ENCODE measurements around the gene RACGAP1. TPM values are rescaled to one million over a fixed set of nuclear protein-coding genes. Genes with fewer than 3 reads are reported as not detected.
A peak's percentile ranks its signal among the peaks of the same experiment; 100 is the strongest.

RACGAP1 gene
- polyA plus RNA-seq, 1 of the 3 experiments (the other 2 are of a cell fraction): 21.5 TPM

GRCh38 chr12:50038336-50038735, 13.0 kb upstream of the RACGAP1 start:
- no peaks in the 10 kb centered on the region for H3K9me2 ChIP-seq
- no peak overlapping the region for H3K4me2 ChIP-seq
- no peak overlapping the region for H3K4me3 ChIP-seq (ENCODE audit: low read depth in 2 of 2, low read length in 1 of 2)
- no peaks in the 10 kb centered on the region for H3K36me3 ChIP-seq (replicated peaks in 1 of 2; ENCODE audit: control insufficient read depth in 1 of 2, insufficient read depth in 2 of 2, low read length in 1 of 2)
- no peaks in the 10 kb centered on the region for H3K27me3 ChIP-seq (ENCODE audit: insufficient read depth)
- H3K9me3 ChIP-seq: no peaks in the 10 kb centered on the region
- WGBS (ENCODE audit: low lambda C conversion rate): 78% methylated on average over 4 of the region's 4 CpGs
- no peak overlapping the region for H2AFZ ChIP-seq (ENCODE audit: low read depth)
- no peak for DNase-seq
- H3K27ac ChIP-seq (ENCODE audit: low read depth in 2 of 2, low read length in 1 of 2): no peak overlapping the region
- H3K79me2 ChIP-seq (ENCODE audit: insufficient read depth): no peaks in the 10 kb centered on the region
- ChIA-PET CTCF (interaction anchor here (1.3 to 10.5 kb wide), 21 partner anchors 9 to 276 kb away, joined by 3 to 110 read pairs (median 13); partner anchors contain the start of genes AQP6 and RACGAP1), POLR2A (interaction anchor here (1.3 kb wide), 1 partner anchor 60 kb away, joined by 5 read pairs; no protein-coding TSS in a partner anchor)
- TF ChIP-seq TAF1 (IDR thresholded peaks at IDR 0.05; ENCODE audit: borderline replicate concordance, low read depth, low read length): no peak
- no peak for TF ChIP-seq CHD2 (IDR thresholded peaks at IDR 0.05; ENCODE audit: low read length, partially characterized antibody)
- H3K9ac ChIP-seq: no peak overlapping the region
- H4K20me1 ChIP-seq (ENCODE audit: insufficient read depth): no peaks in the 10 kb centered on the region
- no peaks in the 10 kb centered on the region for H3F3A ChIP-seq (replicated peaks; ENCODE audit: insufficient read depth)
- H3K4me1 ChIP-seq (ENCODE audit: control insufficient read depth in 1 of 2, insufficient read depth in 2 of 2, low read depth in 1 of 2, low read length in 1 of 2): peaks cover 0 to 3% of the 10 kb centered on the region in 2 experiments; a peak in 1 of 4 replicates

GRCh38 chr12:50032854-50033581, 7.7 kb upstream of the RACGAP1 start:
- 94% methylated on average over 37 of the region's 37 CpGs for WGBS (ENCODE audit: low lambda C conversion rate)
- Histone ChIP-seq H3K27me3 (ENCODE audit: insufficient read depth) (no peaks in the 10 kb centered on the region), H3K9me2 (no peaks in the 10 kb centered on the region), H3K4me1 (ENCODE audit: control insufficient read depth in 1 of 2, insufficient read depth in 2 of 2, low read depth in 1 of 2, low read length in 1 of 2) (no peaks in the 10 kb centered on the region), H3K9me3 (no peaks in the 10 kb centered on the region), H3K79me2 (ENCODE audit: insufficient read depth) (no peaks in the 10 kb centered on the region), H4K20me1 (ENCODE audit: insufficient read depth) (no peaks in the 10 kb centered on the region), H3K4me2 (no peak overlapping the region), H2AFZ (ENCODE audit: low read depth) (no peak overlapping the region), H3K27ac (ENCODE audit: low read depth in 2 of 2, low read length in 1 of 2) (no peak overlapping the region), H3K9ac (no peak overlapping the region), H3K36me3 (replicated peaks in 1 of 2; ENCODE audit: control insufficient read depth in 1 of 2, insufficient read depth in 2 of 2, low read length in 1 of 2) (no peaks in the 10 kb centered on the region), H3F3A (replicated peaks; ENCODE audit: insufficient read depth) (no peaks in the 10 kb centered on the region), H3K4me3 (ENCODE audit: low read depth in 2 of 2, low read length in 1 of 2) (no peak overlapping the region)
- TF ChIP-seq NRF1 (IDR thresholded peaks at IDR 0.05; ENCODE audit: low read depth, low read length): no peak
- no peak for TF ChIP-seq MEF2A (IDR thresholded peaks at IDR 0.05; ENCODE audit: borderline replicate concordance, low read depth)
- no peak for TF ChIP-seq SMC3 (IDR thresholded peaks at IDR 0.05; ENCODE audit: low read depth, low read length)
- TF ChIP-seq GATA2 (CRISPR knock-in tag; IDR thresholded peaks at IDR 0.05): no peak
- TF ChIP-seq, protein P1, sequence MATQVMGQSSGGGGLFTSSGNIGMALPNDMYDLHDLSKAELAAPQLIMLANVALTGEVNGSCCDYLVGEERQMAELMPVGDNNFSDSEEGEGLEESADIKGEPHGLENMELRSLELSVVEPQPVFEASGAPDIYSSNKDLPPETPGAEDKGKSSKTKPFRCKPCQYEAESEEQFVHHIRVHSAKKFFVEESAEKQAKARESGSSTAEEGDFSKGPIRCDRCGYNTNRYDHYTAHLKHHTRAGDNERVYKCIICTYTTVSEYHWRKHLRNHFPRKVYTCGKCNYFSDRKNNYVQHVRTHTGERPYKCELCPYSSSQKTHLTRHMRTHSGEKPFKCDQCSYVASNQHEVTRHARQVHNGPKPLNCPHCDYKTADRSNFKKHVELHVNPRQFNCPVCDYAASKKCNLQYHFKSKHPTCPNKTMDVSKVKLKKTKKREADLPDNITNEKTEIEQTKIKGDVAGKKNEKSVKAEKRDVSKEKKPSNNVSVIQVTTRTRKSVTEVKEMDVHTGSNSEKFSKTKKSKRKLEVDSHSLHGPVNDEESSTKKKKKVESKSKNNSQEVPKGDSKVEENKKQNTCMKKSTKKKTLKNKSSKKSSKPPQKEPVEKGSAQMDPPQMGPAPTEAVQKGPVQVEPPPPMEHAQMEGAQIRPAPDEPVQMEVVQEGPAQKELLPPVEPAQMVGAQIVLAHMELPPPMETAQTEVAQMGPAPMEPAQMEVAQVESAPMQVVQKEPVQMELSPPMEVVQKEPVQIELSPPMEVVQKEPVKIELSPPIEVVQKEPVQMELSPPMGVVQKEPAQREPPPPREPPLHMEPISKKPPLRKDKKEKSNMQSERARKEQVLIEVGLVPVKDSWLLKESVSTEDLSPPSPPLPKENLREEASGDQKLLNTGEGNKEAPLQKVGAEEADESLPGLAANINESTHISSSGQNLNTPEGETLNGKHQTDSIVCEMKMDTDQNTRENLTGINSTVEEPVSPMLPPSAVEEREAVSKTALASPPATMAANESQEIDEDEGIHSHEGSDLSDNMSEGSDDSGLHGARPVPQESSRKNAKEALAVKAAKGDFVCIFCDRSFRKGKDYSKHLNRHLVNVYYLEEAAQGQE (IDR thresholded peaks at IDR 0.05; ENCODE audit: low read depth, low read length): no peak
- TF ChIP-seq ELF1 (IDR thresholded peaks at IDR 0.05): no peak
- TF ChIP-seq JUND (IDR thresholded peaks at IDR 0.05): no peak
- TF ChIP-seq TCF12 (IDR thresholded peaks at IDR 0.05): no peak
- TF ChIP-seq USF2 (IDR thresholded peaks at IDR 0.05; ENCODE audit: borderline replicate concordance, low read depth, low read length): no peak
- no peak for TF ChIP-seq TAF1 (IDR thresholded peaks at IDR 0.05; ENCODE audit: borderline replicate concordance, low read depth, low read length)
- TF ChIP-seq FOXM1 (IDR thresholded peaks at IDR 0.05; ENCODE audit: low read depth): no peak
- TF ChIP-seq RAD21 (IDR thresholded peaks at IDR 0.05; ENCODE audit: low read length): no peak
- no peak for TF ChIP-seq PBX3 (IDR thresholded peaks at IDR 0.05)
- no peak for TF ChIP-seq FOXJ3 (CRISPR knock-in tag; IDR thresholded peaks at IDR 0.05)
- TF ChIP-seq NFIC (IDR thresholded peaks at IDR 0.05; ENCODE audit: borderline replicate concordance): no peak
- no peak for TF ChIP-seq MXI1 (IDR thresholded peaks at IDR 0.05; ENCODE audit: low read depth, low read length)
- peak; percentile 39 for DNase-seq
- ChIA-PET POLR2A (no interaction called here), CTCF (interaction anchor here (0.6 to 10.5 kb wide), 6 partner anchors 15 to 65 kb away, joined by 3 to 105 read pairs (median 4); no protein-coding TSS in a partner anchor)
